GM12891 (cell line): ENCODE data around the gene ZNRF4.

Source experiments
- PAX5 ChIP-seq: IDR thresholded peaks from 2 replicates; pipeline ENCODE4 v1.6.1; 2011; ENCODE audit warnings: low read length, moderate library complexity, mild to moderate bottlenecking; ENCODE audit not compliant: insufficient read depth, severe bottlenecking
- POLR2A ChIP-seq: IDR thresholded peaks from 2 replicates; pipeline ENCODE4 v1.6.1; 2011; ENCODE audit warnings: low read depth, low read length, control low read depth
- POLR2AphosphoS5 ChIP-seq: IDR thresholded peaks from 2 replicates; pipeline ENCODE4 v1.6.1; 2011; ENCODE audit warnings: low read depth, low read length, control low read depth
- SPI1 ChIP-seq: IDR thresholded peaks from 2 replicates; pipeline ENCODE4 v1.6.1; 2011; ENCODE audit warnings: low read depth, low read length, control low read depth
- TAF1 ChIP-seq: IDR thresholded peaks from 2 replicates; pipeline ENCODE4 v1.6.1; 2011; ENCODE audit warnings: low read depth, low read length, control low read depth

DNA sequence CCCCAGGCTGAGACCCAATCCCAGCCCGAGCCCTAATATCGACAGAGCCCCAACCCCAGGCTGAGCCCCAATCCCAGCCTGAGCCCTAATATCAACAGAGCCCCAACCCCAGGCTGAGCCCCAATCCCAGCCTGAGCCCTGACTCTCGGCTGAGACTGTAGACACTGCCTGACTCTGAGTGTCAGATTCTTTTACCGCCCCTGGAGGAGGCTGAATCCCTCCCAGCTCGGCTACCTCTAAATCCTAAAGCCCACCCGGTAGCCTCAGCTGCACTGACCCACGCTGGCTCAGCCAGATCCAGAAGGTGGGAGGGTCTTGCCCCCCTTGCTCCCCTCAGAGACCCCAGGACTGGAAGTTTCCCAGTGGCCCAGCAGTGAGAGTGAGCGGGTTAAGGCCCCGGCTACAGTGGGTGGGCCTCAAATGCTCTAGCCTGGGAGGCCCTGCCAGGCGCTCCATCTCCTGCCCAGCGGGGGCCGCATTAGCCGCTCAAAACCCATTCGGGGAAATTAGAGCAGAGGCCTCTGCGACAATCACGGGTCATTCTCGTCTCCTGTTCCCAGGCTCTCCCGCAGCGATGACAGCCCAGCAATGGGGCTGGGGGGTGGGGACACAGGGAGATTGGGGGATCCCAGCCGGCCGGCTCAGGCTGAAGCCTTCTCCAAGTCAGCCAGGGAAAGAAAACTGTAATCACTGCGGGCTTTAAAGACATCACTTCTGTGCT lies 43.8 kb downstream of the ZNRF4 start:
- TF ChIP-seq POLR2A (no peak), POLR2AphosphoS5 (no peak), TAF1 (no peak), PAX5 (no peak), SPI1 (no peak)
